HG02623 (cell line): Measurements from ENCODE around the gene CPNE4.
A peak's percentile ranks its signal among the peaks of the same experiment; 100 is the strongest.

Experiments used
- ATAC-seq: cut with Tn5 transposase; IDR thresholded peaks from one replicate; pipeline ENCODE4 v1.9.1; 2021; ENCODE audit warnings: moderate library complexity; ENCODE audit not compliant: unreplicated experiment

Gene CPNE4

GRCh38 chr3:131803113-131803512 lies 231.7 kb downstream of the CPNE4 start:
- ATAC-seq = no peak

- no peak for ATAC-seq
Observed at GRCh38 chr3:131802029-131802428, 232.8 kb downstream of the CPNE4 start.

GRCh38 chr3:131801566-131801965 lies 233.2 kb downstream of the CPNE4 start:
- ATAC-seq = no peak

GRCh38 chr3:131797776-131798175 lies 237.0 kb downstream of the CPNE4 start:
- no peak for ATAC-seq

- ATAC-seq = peak; percentile 75
Observed at GRCh38 chr3:131796558-131797198, 238.1 kb downstream of the CPNE4 start.

- ATAC-seq = peak; percentile 9
Observed at GRCh38 chr3:131796111-131796510, 238.7 kb downstream of the CPNE4 start.

GRCh38 chr3:131795390-131796090 lies 239.3 kb downstream of the CPNE4 start:
- peak; percentile 27 for ATAC-seq

- ATAC-seq = peak; percentile 54
Observed at GRCh38 chr3:131794766-131795388, 239.9 kb downstream of the CPNE4 start.

- no peak for ATAC-seq
Observed at GRCh38 chr3:131793870-131794269, 240.9 kb downstream of the CPNE4 start.

- ATAC-seq = no peak
Observed at GRCh38 chr3:131789188-131789587, 245.6 kb downstream of the CPNE4 start.

GRCh38 chr3:131786386-131786785 lies 248.4 kb downstream of the CPNE4 start:
- ATAC-seq = no peak

GRCh38 chr3:131782751-131783150 lies 252.1 kb downstream of the CPNE4 start:
- no peak for ATAC-seq

GRCh38 chr3:131778526-131778925 lies 256.3 kb downstream of the CPNE4 start:
- ATAC-seq = no peak

GRCh38 chr3:131775650-131776049 lies 259.2 kb downstream of the CPNE4 start:
- no peak for ATAC-seq

- ATAC-seq = no peak
Observed at GRCh38 chr3:131772269-131773026, 262.4 kb downstream of the CPNE4 start.

- ATAC-seq = no peak
Observed at GRCh38 chr3:131762981-131763564, 271.7 kb downstream of the CPNE4 start.

GRCh38 chr3:131756405-131756804 lies 278.4 kb downstream of the CPNE4 start:
- no peak for ATAC-seq

GRCh38 chr3:131755380-131755779 lies 279.4 kb downstream of the CPNE4 start:
- ATAC-seq = no peak

- ATAC-seq = no peak
Observed at GRCh38 chr3:131750256-131750655, 284.6 kb downstream of the CPNE4 start.

GRCh38 chr3:131749826-131750225 lies 285.0 kb downstream of the CPNE4 start:
- ATAC-seq = no peak

GRCh38 chr3:131747466-131747865 lies 287.3 kb downstream of the CPNE4 start:
- no peak for ATAC-seq
